ENCODE measurements around the gene ICAM4.

The ICAM4 gene

DNA sequence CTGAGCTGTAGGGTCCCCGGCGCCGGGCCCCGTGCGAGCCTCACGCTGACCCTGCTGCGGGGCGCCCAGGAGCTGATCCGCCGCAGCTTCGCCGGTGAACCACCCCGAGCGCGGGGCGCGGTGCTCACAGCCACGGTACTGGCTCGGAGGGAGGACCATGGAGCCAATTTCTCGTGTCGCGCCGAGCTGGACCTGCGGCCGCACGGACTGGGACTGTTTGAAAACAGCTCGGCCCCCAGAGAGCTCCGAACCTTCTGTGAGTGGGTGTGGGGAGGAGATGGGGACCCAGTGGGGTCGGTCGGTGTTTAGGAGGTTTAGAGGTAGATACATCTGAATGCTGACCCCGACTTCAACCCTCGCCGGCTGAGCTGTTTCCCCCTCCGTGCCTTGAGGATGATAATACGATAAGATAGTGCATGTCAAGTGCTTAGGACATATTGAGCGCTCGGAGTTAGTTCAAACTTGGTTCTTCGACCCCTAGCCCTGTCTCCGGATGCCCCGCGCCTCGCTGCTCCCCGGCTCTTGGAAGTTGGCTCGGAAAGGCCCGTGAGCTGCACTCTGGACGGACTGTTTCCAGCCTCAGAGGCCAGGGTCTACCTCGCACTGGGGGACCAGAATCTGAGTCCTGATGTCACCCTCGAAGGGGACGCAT is 4.9 kb downstream of the ICAM4 start:
- TF ChIP-seq ZNF274 (IDR thresholded peaks at IDR 0.05; ENCODE audit: low read depth, low read length) = no peak

GRCh38 chr19:10292206-10292788 is 5.5 kb downstream of the ICAM4 start:
- no peak for TF ChIP-seq ZNF274 (IDR thresholded peaks at IDR 0.05; ENCODE audit: low read depth, low read length)
- peak overlapping the region; percentile 37; the same call in 1 of the 2 replicates for H3K4me3 ChIP-seq (ENCODE audit: low read length)

More for the DNA sequence above, 4.9 kb downstream of the ICAM4 start:
- H3K4me3 ChIP-seq (ENCODE audit: low read length) = peak overlapping the region; percentile 37; the same call in 1 of the 2 replicates

- TF ChIP-seq ZNF274 (IDR thresholded peaks at IDR 0.05; ENCODE audit: low read depth, low read length) = no peak
- H3K4me3 ChIP-seq (ENCODE audit: low read length) = peak overlapping the region; percentile 14; the same call in 1 of the 2 replicates
These were observed 6.3 kb downstream of the ICAM4 start for GRCh38 chr19:10292789-10293636.

GRCh38 chr19:10293637-10294367 is 7.0 kb downstream of the ICAM4 start:
- no peak for TF ChIP-seq ZNF274 (IDR thresholded peaks at IDR 0.05; ENCODE audit: low read depth, low read length)
- no peak overlapping the region for H3K4me3 ChIP-seq (ENCODE audit: low read length)

DNA sequence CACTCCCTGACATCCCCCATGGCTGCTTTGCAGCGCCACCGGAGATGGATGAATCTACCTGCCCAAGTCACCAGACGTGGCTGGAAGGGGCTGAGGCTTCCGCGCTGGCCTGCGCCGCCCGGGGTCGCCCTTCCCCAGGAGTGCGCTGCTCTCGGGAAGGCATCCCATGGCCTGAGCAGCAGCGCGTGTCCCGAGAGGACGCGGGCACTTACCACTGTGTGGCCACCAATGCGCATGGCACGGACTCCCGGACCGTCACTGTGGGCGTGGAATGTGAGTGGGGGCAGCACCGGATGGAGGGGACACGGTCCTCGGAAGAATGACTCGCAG is 7.6 kb downstream of the ICAM4 start:
- no peak for TF ChIP-seq ZNF274 (IDR thresholded peaks at IDR 0.05; ENCODE audit: low read depth, low read length)
- no peak overlapping the region for H3K4me3 ChIP-seq (ENCODE audit: low read length)

GRCh38 chr19:10295305-10295846 is 8.6 kb downstream of the ICAM4 start:
- H3K4me3 ChIP-seq (ENCODE audit: low read length) = peak overlapping the region; percentile 42; the same call in 1 of the 2 replicates

DNA sequence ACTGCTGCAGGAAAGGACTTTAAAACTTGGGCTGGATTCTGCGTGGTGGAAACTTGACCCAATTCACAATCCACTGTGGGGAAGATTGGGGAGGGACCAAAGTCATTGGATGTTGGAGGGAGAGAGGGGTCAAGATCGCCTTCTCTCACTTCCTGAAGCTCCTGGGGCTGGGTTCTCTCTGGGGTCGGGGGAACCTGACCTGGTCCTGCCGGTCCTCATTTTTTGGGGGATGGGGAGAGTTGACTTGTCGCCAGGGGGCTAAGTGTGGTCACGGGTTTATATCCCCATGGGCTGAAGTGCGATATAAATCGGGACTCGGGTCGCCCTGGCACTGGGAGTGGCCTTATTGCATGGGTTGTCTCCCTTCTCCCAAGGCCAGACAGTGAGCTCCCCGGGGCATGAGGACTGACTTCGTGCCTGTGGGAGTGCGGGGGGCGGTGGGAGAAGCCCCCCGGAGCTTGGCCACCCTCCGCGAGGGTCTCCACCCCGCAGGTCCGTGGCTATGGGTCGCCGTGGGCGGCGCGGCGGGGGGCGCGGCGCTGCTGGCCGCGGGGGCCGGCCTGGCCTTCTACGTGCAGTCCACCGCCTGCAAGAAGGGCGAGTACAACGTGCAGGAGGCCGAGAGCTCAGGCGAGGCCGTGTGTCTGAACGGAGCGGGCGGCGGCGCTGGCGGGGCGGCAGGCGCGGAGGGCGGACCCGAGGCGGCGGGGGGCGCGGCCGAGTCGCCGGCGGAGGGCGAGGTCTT is 9.3 kb downstream of the ICAM4 start:
- no peak for TF ChIP-seq ZNF274 (IDR thresholded peaks at IDR 0.05; ENCODE audit: low read depth, low read length)
- H3K4me3 ChIP-seq (ENCODE audit: low read length) = peak overlapping the region; percentile 42; the same call in 1 of the 2 replicates

More at GRCh38 chr19:10295305-10295846, 8.6 kb downstream of the ICAM4 start:
- no peak for TF ChIP-seq ZNF274 (IDR thresholded peaks at IDR 0.05; ENCODE audit: low read depth, low read length)

DNA sequence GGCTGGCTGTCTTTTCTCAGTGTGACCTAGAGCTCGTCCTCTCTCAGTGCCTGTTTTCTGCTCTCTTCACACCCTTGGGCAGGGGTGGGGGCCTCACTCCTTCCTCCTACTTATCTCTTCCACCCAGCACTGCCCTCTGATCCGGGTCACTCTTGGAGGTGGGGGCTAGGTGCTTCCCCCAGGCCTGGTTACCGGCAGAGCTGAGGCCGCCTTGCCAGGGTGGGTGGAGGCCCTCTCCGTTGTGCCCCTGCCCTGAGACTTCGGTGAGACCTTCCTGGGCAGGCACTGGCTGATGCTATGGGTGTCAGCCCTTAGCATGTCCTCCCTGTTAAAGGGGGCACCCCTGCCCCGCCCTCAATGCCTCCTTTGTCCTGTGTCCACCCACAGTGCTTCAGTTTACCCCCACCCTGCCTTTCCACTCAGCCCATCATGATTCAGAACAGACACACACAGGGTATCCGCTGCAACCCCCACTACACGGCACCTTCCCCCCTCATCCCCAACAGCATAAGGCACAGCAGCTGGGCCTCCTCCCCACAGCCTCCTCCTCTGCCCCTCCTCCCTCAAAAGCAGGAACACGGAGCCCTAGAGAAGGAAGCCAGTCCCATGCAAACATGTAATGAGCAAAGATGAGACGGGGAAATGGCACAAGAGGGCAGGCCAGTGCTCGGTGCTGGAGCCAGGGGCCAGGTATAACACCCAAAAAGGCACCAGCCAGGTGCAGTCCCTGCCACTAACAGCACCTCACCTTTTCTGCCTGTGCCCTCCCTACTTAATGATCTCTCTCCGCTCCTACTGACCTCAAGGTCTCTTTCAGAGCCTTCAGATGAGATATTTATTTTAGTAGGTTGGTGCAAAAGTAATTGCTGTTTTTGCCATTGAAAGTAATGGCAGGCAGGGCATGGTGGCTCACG is 13.0 kb downstream of the ICAM4 start:
- no peak for TF ChIP-seq ZNF274 (IDR thresholded peaks at IDR 0.05; ENCODE audit: low read depth, low read length)
- H3K4me3 ChIP-seq (ENCODE audit: low read length) = no peak overlapping the region

- no peak overlapping the region for H3K4me3 ChIP-seq (ENCODE audit: low read length)
- TF ChIP-seq ZNF274 (IDR thresholded peaks at IDR 0.05; ENCODE audit: low read depth, low read length) = no peak
These were observed 18.5 kb downstream of the ICAM4 start for GRCh38 chr19:10305139-10305806.

- H3K4me3 ChIP-seq (ENCODE audit: low read length) = no peak overlapping the region
- no peak for TF ChIP-seq ZNF274 (IDR thresholded peaks at IDR 0.05; ENCODE audit: low read depth, low read length)
These were observed 19.6 kb downstream of the ICAM4 start for GRCh38 chr19:10306327-10306726.

GRCh38 chr19:10309423-10309822 is 22.7 kb downstream of the ICAM4 start, which contains the start of gene ZGLP1:
Gene ZGLP1, minus strand, starts transcription at chr19:10309815.
- no peak for TF ChIP-seq ZNF274 (IDR thresholded peaks at IDR 0.05; ENCODE audit: low read depth, low read length)
- no peak within 1 kb of the TSS for H3K4me3 ChIP-seq (ENCODE audit: low read length)
